BJ (cell line): ENCODE results near the gene EPHB2. TPM values are rescaled to one million over a fixed set of nuclear protein-coding genes. Genes with fewer than 3 reads are reported as not detected.

Source experiments
- CTCF ChIA-PET: fragments of 350-600 bp; formaldehyde crosslinking; extraction: SDS; loops from one replicate; lab custom pipeline; 2021; ENCODE audit warnings: antibody characterized with exemption, inconsistent platforms; lab: Yijun Ruan, JAX
- POLR2A ChIA-PET: fragments of 300-600 bp; sonication (Branson Sonifier 250); formaldehyde crosslinking; extraction: SDS; loops from one replicate; lab custom pipeline; 2021; ENCODE audit warnings: antibody characterized with exemption; lab: Charles Lee
- DNase-seq: peaks from one replicate; pipeline ENCODE4 v3.0.0-alpha.2; 2011; ENCODE audit warnings: low read depth
- H3K27me3 ChIP-seq: 2 replicates; pipeline ENCODE4 v1.6.0; 2011; ENCODE audit warnings: low read length; ENCODE audit not compliant: control insufficient read depth, insufficient read depth
- H3K36me3 ChIP-seq: 2 replicates; pipeline ENCODE4 v1.5.1; 2011; ENCODE audit warnings: low read length; ENCODE audit not compliant: control insufficient read depth, insufficient read depth
- H3K4me3 ChIP-seq: 2 replicates; pipeline ENCODE4 v1.5.1; 2011; ENCODE audit warnings: low read depth, mild to moderate bottlenecking, control low read depth, low read length
- CTCF ChIP-seq: IDR thresholded peaks from 2 replicates; pipeline ENCODE4 v1.5.1; 2011; ENCODE audit warnings: low read depth, mild to moderate bottlenecking, control low read depth, inconsistent platforms, low read length, moderate library complexity; ENCODE audit not compliant: insufficient read depth
- polyA plus RNA-seq: library from polyadenylated mRNA; depleted of rRNA; stranded (reverse); fragments of >200 nt; gene quantifications from 2 replicates; pipeline ENCODE4 v1.2.3, GENCODE V29; 2011

The EPHB2 gene
- polyA plus RNA-seq, 1 experiment, result 8.7 TPM

- ChIA-PET CTCF (interaction anchor here (1.9 to 5.9 kb wide), 4 partner anchors 9 to 172 kb away, joined by 5 to 42 read pairs (median 14); no protein-coding TSS in a partner anchor), POLR2A (no interaction called here)
- no peak for DNase-seq
- Histone ChIP-seq H3K36me3 (no peaks in the 10 kb centered on the region; the same call in 1 of the 2 replicates), H3K27me3 (no peaks in the 10 kb centered on the region), H3K4me3 (no peak overlapping the region)
- TF ChIP-seq CTCF, result no peak
Measured at GRCh38 chr1:22876359-22877111, 165.9 kb downstream of the EPHB2 start.

GRCh38 chr1:22877112-22877915 is 166.7 kb downstream of the EPHB2 start:
- H3K4me3 ChIP-seq, result no peak overlapping the region
- no peak for TF ChIP-seq CTCF
- ChIA-PET CTCF (interaction anchor here (2.9 to 5.9 kb wide), 3 partner anchors 12 to 173 kb away, joined by 9 to 42 read pairs (median 19); no protein-coding TSS in a partner anchor), POLR2A (no interaction called here)
- no peaks in the 10 kb centered on the region; the same call in 1 of the 2 replicates for H3K36me3 ChIP-seq
- H3K27me3 ChIP-seq, result no peaks in the 10 kb centered on the region
- no peak for DNase-seq

- TF ChIP-seq CTCF, result no peak
- no peak for DNase-seq
- no peaks in the 10 kb centered on the region; the same call in 1 of the 2 replicates for H3K36me3 ChIP-seq
- CTCF ChIA-PET, result interaction anchor here (2.9 to 5.9 kb wide), 3 partner anchors 11 to 174 kb away, joined by 9 to 42 read pairs (median 19); no protein-coding TSS in a partner anchor
- POLR2A ChIA-PET, result no interaction called here
- H3K27me3 ChIP-seq, result no peaks in the 10 kb centered on the region
- H3K4me3 ChIP-seq, result no peak overlapping the region
Measured at GRCh38 chr1:22877980-22878379, 167.3 kb downstream of the EPHB2 start.

GRCh38 chr1:22878626-22879025 is 168.0 kb downstream of the EPHB2 start:
- CTCF ChIA-PET, result interaction anchor here (1.1 to 5.9 kb wide), 4 partner anchors 10 to 174 kb away, joined by 3 to 42 read pairs (median 14); no protein-coding TSS in a partner anchor
- H3K36me3 ChIP-seq, result no peaks in the 10 kb centered on the region; the same call in 1 of the 2 replicates
- POLR2A ChIA-PET, result no interaction called here
- no peaks in the 10 kb centered on the region for H3K27me3 ChIP-seq
- no peak overlapping the region for H3K4me3 ChIP-seq
- TF ChIP-seq CTCF, result no peak
- no peak for DNase-seq

- no peak for TF ChIP-seq CTCF
- CTCF ChIA-PET, result interaction anchor here (0.5 to 5.9 kb wide), 6 partner anchors 9 to 175 kb away, joined by 3 to 42 read pairs (median 6); no protein-coding TSS in a partner anchor
- H3K4me3 ChIP-seq, result no peak overlapping the region
- H3K27me3 ChIP-seq, result no peaks in the 10 kb centered on the region
- POLR2A ChIA-PET, result no interaction called here
- H3K36me3 ChIP-seq, result no peaks in the 10 kb centered on the region; the same call in 1 of the 2 replicates
- no peak for DNase-seq
Measured at GRCh38 chr1:22879445-22879844, 168.8 kb downstream of the EPHB2 start.
